ENCODE results near the gene ZNF341. TPM values are rescaled to one million over a fixed set of nuclear protein-coding genes. Genes with fewer than 3 reads are reported as not detected.

Gene ZNF341
- total RNA-seq, 1 donor from 2014 or later: 1.8 TPM

- Histone ChIP-seq H3K27me3 (ENCODE audit: low read depth) (no peaks in the 10 kb centered on the region), H3K36me3 (peaks cover 4% of the 10 kb centered on the region), H3K4me3 (no peak overlapping the region), H3K27ac (replicated peaks) (no peak overlapping the region), H3K4me1 (peaks cover 96% of the 10 kb centered on the region), H3K9me3 (replicated peaks) (no peaks in the 10 kb centered on the region)
- no peak for TF ChIP-seq CTCF (IDR thresholded peaks at IDR 0.05; ENCODE audit: borderline replicate concordance)
- intact Hi-C loops (cut with micrococcal nuclease): no loop called here
- no peak for DNase-seq
Observed at GRCh38 chr20:33837096-33837830, 105.5 kb downstream of the ZNF341 start.

DNA sequence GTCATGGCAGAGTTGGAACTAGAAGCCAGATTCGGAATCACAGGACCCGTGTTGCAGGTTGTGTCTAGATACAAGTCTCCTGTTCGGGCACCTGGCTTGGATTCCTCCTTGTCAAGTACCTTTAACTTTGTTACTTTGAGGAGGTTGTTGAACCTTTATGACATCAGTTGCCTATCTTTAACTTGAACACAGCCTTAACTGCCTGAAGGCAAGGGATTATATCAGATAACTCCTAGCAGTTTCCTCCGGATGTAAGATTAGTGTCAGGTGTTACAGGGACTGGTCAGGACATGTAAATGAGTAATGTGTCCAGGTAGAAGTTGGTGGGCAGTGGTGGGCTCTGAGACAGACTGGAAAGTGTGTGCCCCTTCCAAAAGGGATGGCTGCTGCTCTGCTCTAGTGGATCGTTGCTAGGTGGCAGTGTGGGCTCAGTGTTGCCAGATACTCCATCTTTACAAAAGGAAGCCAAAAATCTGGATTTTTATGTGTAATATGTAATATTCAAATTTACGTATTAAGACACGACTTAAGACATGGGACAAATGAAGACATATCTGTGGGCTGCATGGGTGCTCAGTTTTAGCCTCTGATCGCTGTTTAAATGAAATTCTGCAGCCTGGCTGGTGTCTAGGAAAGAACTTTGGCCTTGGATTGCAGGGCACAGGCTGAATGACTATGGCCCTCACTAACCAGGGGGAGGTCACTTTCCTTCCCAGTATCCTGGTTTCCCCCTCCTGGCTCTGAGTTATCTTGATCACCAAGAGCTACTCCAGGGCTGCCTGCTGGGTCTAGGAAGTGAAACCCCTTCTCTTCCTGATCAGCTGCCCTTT lies 106.5 kb downstream of the ZNF341 start:
- Histone ChIP-seq H3K9me3 (replicated peaks) (no peaks in the 10 kb centered on the region), H3K27me3 (ENCODE audit: low read depth) (no peaks in the 10 kb centered on the region), H3K4me3 (no peak overlapping the region), H3K4me1 (peaks cover 96% of the 10 kb centered on the region), H3K27ac (replicated peaks) (peak overlapping the region; percentile 73), H3K36me3 (peaks cover 4% of the 10 kb centered on the region)
- DNase-seq: no peak
- intact Hi-C loops (cut with micrococcal nuclease): no loop called here
- no peak for TF ChIP-seq CTCF (IDR thresholded peaks at IDR 0.05; ENCODE audit: borderline replicate concordance)

DNA sequence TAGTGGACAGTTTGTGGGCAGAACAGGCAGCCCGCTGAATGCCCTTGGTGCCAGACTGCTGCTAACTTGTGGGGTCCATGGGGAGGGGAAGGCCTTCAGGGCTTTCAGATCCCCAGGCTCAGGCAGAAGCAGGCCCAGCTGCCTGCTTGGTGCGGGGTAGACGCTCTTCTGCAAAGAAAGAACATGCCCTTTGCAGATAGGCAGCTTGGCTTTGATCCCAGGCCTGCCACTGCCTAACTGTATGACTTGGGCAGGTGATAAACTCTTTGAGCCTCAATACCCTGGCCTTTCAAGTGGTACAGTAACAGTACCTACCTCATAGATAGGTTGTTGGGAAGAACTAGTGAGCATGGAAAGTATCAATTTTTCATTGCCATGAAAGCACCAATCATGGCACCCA lies 107.8 kb downstream of the ZNF341 start:
- DNase-seq: peak; percentile 66
- TF ChIP-seq CTCF (IDR thresholded peaks at IDR 0.05; ENCODE audit: borderline replicate concordance): no peak
- H3K4me1 ChIP-seq: peaks cover 96% of the 10 kb centered on the region
- H3K4me3 ChIP-seq: no peak overlapping the region
- intact Hi-C loops (cut with micrococcal nuclease): no loop called here
- H3K36me3 ChIP-seq: peaks cover 4% of the 10 kb centered on the region
- H3K27me3 ChIP-seq (ENCODE audit: low read depth): no peaks in the 10 kb centered on the region
- no peaks in the 10 kb centered on the region for H3K9me3 ChIP-seq (replicated peaks)
- H3K27ac ChIP-seq (replicated peaks): peak overlapping the region; percentile 73

- intact Hi-C loops (cut with micrococcal nuclease): no loop called here
- Histone ChIP-seq H3K4me3 (no peak overlapping the region), H3K36me3 (no peaks in the 10 kb centered on the region), H3K9me3 (replicated peaks) (no peaks in the 10 kb centered on the region), H3K4me1 (peaks cover 97% of the 10 kb centered on the region), H3K27me3 (ENCODE audit: low read depth) (no peaks in the 10 kb centered on the region), H3K27ac (replicated peaks) (no peak overlapping the region)
- no peak for DNase-seq
- TF ChIP-seq CTCF (IDR thresholded peaks at IDR 0.05; ENCODE audit: borderline replicate concordance): no peak
Observed at GRCh38 chr20:33840160-33840559, 108.4 kb downstream of the ZNF341 start.

- H3K27ac ChIP-seq (replicated peaks): no peak overlapping the region
- TF ChIP-seq CTCF (IDR thresholded peaks at IDR 0.05; ENCODE audit: borderline replicate concordance): no peak
- intact Hi-C loops (cut with micrococcal nuclease): no loop called here
- H3K4me1 ChIP-seq: peaks cover 98% of the 10 kb centered on the region
- H3K4me3 ChIP-seq: no peak overlapping the region
- no peaks in the 10 kb centered on the region for H3K36me3 ChIP-seq
- H3K9me3 ChIP-seq (replicated peaks): no peaks in the 10 kb centered on the region
- no peak for DNase-seq
- H3K27me3 ChIP-seq (ENCODE audit: low read depth): no peaks in the 10 kb centered on the region
Observed at GRCh38 chr20:33840759-33841435, 109.1 kb downstream of the ZNF341 start.
